ENCODE results near the gene GTF2IRD1.
"Not testable (repeated sequence)": the region's sequence is repeated elsewhere in the genome, so short reads cannot be mapped to it uniquely, and the experiment has no call there.

Gene GTF2IRD1

DNA sequence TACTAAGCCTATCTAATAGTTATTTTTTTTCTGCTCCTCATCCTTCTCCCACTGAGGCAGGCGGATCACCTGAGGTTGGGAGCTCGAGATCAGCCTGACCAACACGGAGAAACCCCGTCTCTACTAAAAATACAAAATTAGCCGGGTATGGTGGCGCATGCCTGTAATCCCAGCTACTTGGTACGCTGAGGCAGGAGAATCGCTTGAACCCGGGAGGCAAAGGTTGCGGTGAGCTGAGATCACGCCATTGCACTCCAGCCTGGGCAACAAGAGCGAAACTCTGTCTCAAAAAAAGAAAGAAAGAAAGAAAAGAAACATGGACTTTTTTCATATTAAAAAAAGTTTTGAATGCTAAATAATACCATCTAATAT lies 197.4 kb downstream of the GTF2IRD1 start:
- DNase-seq (ENCODE audit: low spot score), result not testable (repeated sequence)
